ENCODE data around the gene TRAFD1.

- TF ChIP-seq POLR2AphosphoS5 (IDR thresholded peaks at IDR 0.05; ENCODE audit: low read depth, low read length) (no peak), CTCF (IDR thresholded peaks at IDR 0.05 in 2 of 3, conservative IDR thresholded peaks at IDR 0.05 in 1 of 3; ENCODE audit: borderline replicate concordance in 1 of 3, insufficient read depth in 1 of 3, low read depth in 2 of 3, low read length in 2 of 3) (no peak), ZNF274 (IDR thresholded peaks at IDR 0.05; ENCODE audit: low read depth, low read length) (no peak), ZFX (IDR thresholded peaks at IDR 0.05) (no peak), EZH2 (IDR thresholded peaks at IDR 0.05) (no peak), FOSL1 (IDR thresholded peaks at IDR 0.05; ENCODE audit: low read depth) (no peak), SIN3A (IDR thresholded peaks at IDR 0.05; ENCODE audit: low read depth) (no peak), ELF1 (IDR thresholded peaks at IDR 0.05; ENCODE audit: borderline replicate concordance, low read depth) (no peak), RAD21 (IDR thresholded peaks at IDR 0.05; ENCODE audit: low read depth) (no peak), MAX (IDR thresholded peaks at IDR 0.05) (no peak), TCF7L2 (IDR thresholded peaks at IDR 0.05; ENCODE audit: borderline replicate concordance, extremely low read depth, insufficient read depth, insufficient read length) (no peak)
- TF ChIP-seq, protein P1, sequence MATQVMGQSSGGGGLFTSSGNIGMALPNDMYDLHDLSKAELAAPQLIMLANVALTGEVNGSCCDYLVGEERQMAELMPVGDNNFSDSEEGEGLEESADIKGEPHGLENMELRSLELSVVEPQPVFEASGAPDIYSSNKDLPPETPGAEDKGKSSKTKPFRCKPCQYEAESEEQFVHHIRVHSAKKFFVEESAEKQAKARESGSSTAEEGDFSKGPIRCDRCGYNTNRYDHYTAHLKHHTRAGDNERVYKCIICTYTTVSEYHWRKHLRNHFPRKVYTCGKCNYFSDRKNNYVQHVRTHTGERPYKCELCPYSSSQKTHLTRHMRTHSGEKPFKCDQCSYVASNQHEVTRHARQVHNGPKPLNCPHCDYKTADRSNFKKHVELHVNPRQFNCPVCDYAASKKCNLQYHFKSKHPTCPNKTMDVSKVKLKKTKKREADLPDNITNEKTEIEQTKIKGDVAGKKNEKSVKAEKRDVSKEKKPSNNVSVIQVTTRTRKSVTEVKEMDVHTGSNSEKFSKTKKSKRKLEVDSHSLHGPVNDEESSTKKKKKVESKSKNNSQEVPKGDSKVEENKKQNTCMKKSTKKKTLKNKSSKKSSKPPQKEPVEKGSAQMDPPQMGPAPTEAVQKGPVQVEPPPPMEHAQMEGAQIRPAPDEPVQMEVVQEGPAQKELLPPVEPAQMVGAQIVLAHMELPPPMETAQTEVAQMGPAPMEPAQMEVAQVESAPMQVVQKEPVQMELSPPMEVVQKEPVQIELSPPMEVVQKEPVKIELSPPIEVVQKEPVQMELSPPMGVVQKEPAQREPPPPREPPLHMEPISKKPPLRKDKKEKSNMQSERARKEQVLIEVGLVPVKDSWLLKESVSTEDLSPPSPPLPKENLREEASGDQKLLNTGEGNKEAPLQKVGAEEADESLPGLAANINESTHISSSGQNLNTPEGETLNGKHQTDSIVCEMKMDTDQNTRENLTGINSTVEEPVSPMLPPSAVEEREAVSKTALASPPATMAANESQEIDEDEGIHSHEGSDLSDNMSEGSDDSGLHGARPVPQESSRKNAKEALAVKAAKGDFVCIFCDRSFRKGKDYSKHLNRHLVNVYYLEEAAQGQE (IDR thresholded peaks at IDR 0.05; ENCODE audit: low read depth) = no peak
Measured at GRCh38 chr12:112166051-112167015, 41.0 kb downstream of the TRAFD1 start.

Measured in HCT116 (cell line).